CD4-positive, alpha-beta T cell treated with Interleukin-10 for 1 hour (primary cell): ENCODE results near the gene SIDT1.

Experiments used
- DNase-seq: peaks from one replicate; pipeline ENCODE4 v3.0.0-alpha.2; 2020

Gene SIDT1

DNA sequence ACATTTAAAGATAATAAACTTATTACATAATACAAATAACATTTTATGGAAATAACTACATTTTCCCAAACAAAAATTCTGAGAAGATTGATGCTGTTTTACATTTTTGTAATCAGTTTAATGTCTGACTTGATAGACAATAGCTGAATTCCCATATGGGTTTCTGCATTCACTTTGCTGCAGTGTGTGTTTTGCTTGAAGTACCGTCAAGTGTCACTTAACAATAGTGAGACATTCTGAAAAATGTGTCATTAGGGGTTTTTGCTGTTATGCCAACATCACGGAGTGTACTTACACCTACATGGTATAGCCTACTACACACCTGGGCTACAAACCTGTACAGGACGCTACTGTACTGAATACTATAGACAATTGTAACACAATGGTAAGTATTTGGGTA, 106.6 kb downstream of the SIDT1 start:
- no peak for DNase-seq

DNA sequence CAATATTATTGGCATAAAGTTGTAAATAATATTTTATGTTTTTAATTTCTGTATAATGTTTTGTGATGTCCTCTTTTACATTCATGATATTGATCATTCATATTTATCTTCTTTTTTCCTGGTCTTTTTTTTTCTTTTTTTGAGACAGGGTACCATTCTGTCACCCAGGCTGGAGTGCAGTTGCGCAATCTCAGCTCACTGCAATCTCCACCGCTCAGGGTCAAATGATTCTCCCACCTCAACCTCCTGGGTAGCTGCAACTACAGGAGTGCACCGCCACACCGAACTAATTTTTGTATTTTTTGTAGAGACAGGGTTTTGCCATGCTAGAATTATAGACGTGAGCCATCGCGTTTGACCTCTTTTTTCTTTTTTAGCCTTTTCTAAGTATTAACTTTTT, 111.2 kb downstream of the SIDT1 start:
- DNase-seq: no peak

DNA sequence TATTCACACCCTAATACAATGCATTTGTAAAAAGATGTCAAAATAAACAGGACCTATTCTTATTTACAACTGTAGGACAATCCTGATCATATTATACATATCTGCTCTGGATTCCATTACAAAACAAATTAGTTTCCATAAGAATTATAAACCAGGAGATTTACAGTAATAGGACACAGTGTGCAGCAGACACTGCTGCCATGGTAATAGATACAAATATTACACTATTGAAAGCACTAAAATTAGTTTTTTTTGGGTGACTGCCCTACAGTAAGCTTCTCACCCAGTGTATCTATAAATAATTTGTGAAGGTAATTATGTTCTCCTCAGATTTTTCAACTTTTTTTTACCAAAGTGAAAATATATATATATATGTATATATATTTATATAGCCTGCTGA, 116.2 kb downstream of the SIDT1 start:
- no peak for DNase-seq

DNA sequence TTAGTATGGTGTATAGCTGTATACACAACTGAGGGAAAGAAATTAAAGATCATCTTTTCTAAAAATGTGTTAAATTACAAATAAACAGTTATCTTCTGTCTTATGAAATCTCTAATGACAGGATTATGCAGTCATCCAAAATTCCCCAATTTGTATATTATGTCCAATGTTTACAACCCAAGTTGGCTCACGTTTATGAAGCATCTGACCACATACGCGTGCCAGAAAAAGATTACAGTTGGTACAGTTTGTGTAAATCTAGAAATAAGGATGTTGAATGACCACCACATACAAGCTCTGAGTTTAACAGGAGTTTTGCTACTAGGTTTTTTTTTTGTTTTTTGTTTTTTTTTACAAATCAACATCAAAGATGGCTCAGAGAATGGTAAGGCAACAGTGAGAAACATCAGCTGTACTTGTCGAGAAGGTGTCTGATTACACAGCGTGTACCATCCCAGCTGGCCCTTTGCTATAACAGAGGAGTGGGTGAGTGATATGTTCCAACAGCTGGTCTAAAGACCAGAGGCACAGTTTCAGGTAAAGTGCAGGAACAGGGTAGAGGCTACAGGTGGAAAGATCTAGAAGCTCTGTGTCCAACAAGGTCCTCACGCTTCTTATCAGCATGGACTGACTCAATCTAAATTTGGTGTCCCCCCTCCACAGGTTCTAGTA, 117.0 kb downstream of the SIDT1 start:
- DNase-seq: no peak

DNA sequence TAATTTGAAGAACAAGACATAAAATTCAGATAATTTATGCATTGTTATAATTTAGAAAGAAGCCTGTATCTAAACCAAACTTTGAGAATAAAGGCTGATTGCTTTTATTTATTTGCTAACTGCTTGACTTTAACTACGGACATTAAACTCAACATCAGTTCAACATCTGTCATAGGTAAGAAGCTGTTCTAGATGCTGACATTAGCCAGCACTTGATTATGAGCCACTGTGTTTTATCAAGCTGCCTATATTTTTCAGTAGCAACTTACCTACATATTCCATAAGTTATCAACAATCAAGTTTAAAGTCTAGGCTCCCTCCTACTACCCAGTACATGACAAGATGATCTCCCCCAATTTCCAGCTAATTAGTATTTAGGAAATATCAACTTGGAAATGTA, 122.0 kb downstream of the SIDT1 start:
- no peak for DNase-seq

DNA sequence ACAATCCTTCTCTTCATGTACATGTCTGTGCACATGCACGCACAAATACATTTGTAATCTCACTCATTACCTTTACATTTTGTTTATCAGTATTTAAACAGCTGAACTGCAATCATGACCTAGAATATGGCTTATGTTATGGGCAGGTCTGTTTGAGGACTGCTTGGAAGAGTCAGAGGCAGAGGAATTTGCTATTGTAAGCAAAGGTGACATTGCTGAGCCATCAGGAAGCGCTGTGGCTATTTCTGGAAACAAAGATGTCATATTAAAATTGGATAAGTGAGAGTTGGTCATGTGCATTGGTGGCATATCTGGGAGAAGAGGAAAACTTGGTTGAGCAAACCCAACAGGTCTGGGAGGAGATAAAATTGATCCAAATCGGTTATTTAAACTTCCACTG, 122.5 kb downstream of the SIDT1 start:
- no peak for DNase-seq

DNA sequence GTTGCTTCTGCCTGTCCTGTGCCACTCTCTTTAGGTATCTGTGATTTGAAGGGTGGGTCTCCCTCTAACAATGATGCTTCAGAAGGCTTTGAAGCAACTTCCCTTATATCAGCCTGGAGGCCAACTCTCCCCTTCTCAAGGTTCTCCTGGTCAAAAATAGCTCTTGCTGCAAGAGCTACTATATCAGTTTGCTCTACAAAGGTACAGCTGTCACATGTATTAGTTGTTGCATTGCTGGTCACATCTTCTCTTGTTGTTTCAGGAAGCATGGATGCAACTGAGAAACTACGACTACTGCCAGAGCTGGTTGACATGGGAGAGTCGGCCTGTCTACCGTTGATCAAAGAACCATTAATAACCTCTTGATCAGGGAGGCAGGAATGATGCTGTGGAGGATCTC, 125.8 kb downstream of the SIDT1 start:
- DNase-seq: no peak

DNA sequence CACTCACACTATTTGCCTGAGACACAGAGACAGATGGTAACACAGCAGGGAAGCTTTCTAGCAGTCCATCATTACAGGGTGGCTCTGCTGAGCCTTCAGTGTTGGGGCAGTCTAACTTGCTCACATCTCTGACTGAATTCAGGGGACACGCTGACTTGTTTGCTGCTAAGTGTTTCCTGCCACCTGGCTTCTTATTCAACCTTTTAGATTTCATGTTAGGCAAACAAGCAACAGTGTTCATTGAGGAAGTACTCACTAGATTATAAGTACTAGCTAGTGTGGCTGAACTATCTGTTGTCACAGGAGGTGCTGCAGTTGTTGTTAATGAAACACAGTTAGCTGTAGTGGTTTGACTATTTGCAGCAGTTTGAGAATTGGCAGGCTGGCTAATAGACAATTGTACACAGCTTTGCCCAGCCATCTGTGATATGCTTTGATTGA, 126.8 kb downstream of the SIDT1 start:
- DNase-seq: no peak

DNA sequence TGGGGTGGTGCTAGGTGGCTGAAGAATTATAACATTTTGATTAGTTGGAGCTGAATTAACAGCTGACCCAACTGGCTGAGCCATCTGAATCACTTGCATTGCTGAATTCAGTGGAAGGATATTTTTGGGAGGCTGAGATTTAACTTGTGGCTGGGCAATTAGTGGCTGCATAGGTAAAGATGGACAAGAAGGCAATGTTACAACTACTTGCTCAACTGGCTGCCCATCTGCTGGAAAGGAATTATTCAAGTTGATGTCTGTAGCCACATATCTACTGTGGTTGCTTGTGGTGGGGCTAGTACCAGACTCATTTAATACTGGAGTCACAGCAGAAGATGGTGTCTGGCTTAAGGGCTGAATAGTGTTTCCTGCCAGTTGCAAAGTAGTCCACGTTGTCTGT, 127.6 kb downstream of the SIDT1 start:
- no peak for DNase-seq

DNA sequence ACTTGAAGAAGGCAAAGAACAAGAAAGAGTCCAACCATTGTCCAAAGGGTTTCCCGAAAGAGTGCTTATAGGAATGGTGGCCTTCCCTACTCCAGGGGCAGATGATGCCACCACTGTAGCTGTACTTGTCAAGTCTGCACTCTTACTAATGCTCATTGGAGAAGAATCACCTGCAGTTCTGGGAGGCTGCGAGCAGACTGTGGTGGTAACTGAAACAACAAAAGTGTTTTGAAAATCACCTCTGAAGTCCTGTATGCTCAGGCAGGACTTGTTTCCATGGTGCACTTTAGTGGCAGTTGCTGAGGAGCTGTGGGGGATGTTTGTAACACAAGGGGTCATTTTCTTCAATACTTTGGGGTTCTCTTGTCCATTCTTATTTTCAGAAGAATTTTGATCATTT, 128.1 kb downstream of the SIDT1 start:
- DNase-seq: no peak

DNA sequence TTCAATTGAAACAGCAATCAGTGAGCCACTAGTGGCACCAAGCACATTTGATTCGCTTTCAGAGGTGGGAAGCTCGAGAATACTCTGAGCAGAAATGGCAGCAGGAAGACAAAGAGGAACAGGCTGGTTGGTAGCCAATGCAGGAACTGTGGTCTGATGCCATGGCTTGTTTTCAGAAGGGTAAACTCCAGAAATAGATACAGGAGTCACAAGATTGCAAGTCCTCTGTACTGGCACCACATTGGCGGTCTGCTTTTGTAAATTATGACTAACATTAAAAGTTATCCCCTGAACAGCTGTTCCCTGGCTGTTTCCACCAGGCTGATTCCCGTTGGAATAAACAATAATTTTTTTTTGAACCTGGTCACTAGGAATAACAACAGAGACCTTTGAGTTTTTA, 128.5 kb downstream of the SIDT1 start:
- DNase-seq: no peak

DNA sequence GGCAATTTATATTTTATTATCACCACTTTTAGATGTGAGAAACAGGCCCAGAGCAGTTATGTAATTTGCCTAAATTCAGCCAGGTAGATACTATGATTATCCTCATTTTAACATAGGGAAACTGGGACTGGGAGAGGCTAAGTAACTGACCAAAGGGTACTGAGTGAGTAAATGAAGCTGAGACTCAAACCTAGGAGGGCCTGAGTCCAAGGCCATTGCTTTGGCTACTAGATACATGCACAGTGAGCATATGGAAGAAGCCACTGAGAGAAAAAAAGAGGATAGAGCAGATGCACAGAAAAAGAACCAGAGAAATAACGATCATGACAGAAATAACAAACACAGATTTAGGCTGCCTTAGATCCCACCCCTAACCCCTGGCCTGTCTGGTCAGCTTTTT, 130.5 kb downstream of the SIDT1 start:
- DNase-seq: no peak

DNA sequence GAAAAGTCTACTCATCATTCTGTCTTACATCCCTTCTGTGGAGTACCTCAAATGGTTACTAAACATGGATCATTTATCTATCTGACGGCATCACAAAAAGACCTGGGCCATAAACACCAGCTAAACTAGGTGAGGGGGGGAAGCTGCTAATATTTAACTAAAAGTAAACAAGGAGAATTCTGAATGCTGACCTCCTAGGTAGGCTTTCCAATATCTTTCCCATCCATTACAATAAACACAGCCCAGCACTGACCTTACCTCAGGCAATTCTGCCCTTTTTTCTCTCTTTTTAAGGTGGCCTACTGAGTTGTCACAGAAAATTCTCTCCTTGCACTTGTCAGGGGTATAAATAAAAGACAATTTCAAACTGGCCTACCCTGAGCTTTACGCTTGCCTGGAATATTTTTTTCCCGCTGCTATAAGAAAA, 131.0 kb downstream of the SIDT1 start:
- DNase-seq: no peak

DNA sequence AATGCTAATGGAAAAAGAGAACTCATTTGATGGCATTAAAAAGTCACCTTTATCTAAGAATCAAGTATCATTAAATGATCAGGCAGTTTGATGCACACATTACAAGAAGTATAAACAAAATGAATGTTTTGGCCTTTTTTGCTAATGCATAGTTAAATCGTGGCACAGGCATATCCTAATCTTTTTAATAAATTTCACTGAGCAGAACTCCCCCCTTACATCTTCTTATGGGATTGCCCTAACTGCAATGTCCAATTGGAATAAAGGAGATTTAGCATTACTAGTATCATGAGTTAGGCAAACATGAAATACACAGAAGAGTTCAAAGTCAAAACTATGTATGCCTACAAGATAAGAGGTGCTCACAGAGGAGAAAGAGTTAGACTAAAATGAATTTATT, 131.4 kb downstream of the SIDT1 start:
- no peak for DNase-seq

DNA sequence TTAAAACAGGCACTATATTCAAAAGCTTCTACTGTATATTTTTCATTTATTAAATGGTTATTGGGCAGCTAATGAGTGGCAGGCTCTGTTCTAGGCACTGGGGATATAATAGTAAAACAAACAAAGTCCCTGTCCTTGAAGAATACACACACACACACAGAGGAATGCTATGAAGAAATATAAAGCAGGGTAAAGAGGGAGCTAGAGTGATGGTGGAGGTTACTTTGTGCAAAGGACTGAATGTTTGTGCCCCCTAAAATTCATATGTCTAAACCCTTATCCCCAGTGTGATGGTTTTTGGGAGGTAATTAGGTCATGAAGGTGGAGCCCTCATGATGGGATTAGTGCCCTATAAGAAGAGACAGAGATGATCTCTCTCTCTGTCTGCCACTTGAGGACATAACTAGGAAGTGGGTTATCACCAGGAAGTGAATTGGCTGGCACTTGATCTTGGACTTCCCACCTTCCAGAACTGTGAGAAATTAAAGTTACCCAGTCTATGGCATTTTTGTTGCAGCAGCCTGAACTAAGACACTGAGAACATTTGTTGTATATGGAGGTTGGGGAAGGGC, 132.3 kb downstream of the SIDT1 start:
- DNase-seq: no peak

DNA sequence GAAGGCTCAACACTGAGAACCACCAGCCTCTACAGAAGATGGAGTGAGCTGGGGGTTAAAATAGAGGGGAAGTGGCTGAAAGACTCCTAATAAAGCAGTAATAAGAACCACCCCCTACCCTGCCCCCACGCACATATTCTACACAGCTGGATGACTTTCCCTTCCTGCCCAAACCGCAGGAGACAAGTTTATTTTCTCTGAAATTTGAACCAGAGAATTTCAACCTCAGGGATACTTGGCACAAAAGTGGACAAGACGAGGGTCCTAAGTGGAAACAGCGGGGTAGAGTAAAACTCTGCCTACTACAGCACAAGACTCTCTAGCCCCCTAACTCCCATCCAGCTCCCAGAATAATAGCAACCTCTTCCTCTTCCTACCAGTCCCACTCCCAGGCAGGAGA, 135.7 kb downstream of the SIDT1 start:
- no peak for DNase-seq

DNA sequence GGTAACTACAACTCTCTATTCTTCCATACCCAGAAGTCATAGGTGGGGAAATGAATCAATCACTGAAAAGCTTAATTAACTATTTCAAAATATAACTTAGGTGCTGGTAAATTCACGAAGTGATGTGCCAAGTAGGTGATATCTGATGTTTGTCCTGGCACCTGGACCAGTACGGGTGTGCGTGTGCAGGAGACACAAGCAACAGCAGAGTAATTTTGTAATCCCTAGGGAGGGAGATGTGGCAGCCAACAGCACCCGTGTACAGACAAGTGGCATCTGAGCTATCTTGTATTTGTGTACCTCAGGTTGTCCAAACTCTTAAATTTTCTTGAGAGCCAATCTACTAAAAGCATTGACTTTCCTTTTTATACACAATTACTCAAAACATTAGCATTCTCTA, 141.2 kb downstream of the SIDT1 start:
- DNase-seq: no peak

DNA sequence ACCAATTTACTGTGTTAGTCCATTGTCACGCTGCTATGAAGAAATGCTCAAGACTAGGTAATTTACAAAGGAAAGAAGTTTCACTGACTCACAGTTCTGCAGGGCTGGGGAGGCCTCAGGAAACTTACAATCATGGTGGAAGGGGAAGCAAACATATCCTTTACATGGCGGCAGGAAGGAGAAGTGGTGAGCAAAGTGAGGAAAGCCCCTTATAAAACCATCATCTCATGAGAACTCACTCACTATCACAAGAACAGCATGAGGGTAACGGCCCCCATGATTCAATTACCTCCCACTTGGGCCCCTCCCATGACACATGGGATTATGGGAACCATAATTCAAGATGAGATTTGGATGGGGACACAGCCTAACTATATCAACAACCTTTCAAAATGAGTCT, 143.9 kb downstream of the SIDT1 start:
- no peak for DNase-seq

DNA sequence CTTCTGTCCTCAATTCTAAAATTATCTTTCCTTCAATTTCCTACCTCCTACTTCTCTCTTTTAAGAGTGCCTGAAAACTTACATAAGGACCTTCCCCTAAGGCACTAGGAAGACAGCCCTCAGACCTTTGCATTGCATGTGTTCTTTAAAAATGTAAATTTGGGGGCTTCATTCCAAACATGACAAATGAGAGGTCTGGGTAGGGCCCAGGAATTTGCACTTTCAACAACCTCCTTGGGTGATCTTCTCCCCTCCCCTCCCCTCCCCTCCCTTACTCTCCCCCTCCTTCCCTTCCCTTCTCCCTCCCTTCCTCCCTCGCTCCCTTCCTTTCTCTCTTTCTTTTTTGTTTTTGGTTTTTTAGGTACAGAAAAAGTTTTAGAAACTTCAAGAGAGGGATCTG, 145.4 kb downstream of the SIDT1 start:
- no peak for DNase-seq

DNA sequence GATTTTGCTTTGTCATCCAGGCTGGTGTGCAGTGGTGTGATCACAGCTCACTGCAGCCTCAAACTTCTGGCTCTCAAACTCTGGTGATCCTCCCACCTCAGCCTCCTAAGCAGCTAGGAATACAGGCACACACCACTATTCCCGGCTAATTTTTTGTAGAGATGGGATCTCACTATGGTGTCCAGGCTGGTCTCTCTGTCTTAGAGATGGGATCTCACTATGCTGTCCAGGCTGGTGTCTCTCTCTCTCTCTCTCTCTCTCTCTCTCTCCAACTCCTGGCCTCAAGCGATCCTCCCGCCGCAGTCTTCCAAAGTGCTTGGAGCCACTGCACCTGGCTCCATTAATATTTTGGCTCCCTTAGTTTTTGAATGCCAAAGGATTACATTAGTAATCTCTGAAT, 146.4 kb downstream of the SIDT1 start:
- DNase-seq: no peak
